ENCODE data around the gene MEI1.

MEI1 gene

GRCh38 chr22:41812805-41813545 lies 113.7 kb downstream of the MEI1 start:
- no peak for DNase-seq
- Histone ChIP-seq H3K4me3 (ENCODE audit: low read depth, low read length) (no peak overlapping the region), H3K9me3 (ENCODE audit: severe bottlenecking) (no peaks in the 10 kb centered on the region), H3K27ac (no peak overlapping the region), H3K36me3 (peaks cover 59% of the 10 kb centered on the region), H3K27me3 (ENCODE audit: insufficient read depth, low read depth, severe bottlenecking) (no peaks in the 10 kb centered on the region)
- TF ChIP-seq CTCF (IDR thresholded peaks at IDR 0.05; ENCODE audit: low read depth, low read length), result no peak

- peaks cover 59% of the 10 kb centered on the region for H3K36me3 ChIP-seq
- no peak for DNase-seq
- no peaks in the 10 kb centered on the region for H3K9me3 ChIP-seq (ENCODE audit: severe bottlenecking)
- TF ChIP-seq CTCF (IDR thresholded peaks at IDR 0.05; ENCODE audit: low read depth, low read length), result no peak
- H3K4me3 ChIP-seq (ENCODE audit: low read depth, low read length), result no peak overlapping the region
- H3K27ac ChIP-seq, result no peak overlapping the region
- H3K27me3 ChIP-seq (ENCODE audit: insufficient read depth, low read depth, severe bottlenecking), result no peaks in the 10 kb centered on the region
Observed at GRCh38 chr22:41813726-41814410, 114.6 kb downstream of the MEI1 start.

- Histone ChIP-seq H3K27ac (peak overlapping the region; percentile 55), H3K36me3 (peaks cover 49% of the 10 kb centered on the region), H3K4me3 (ENCODE audit: low read depth, low read length) (no peak overlapping the region), H3K9me3 (ENCODE audit: severe bottlenecking) (no peaks in the 10 kb centered on the region), H3K27me3 (ENCODE audit: insufficient read depth, low read depth, severe bottlenecking) (no peaks in the 10 kb centered on the region)
- TF ChIP-seq CTCF (IDR thresholded peaks at IDR 0.05; ENCODE audit: low read depth, low read length), result no peak
- no peak for DNase-seq
Observed at GRCh38 chr22:41815716-41816115, 116.4 kb downstream of the MEI1 start.

- DNase-seq, result peak; percentile 86
- Histone ChIP-seq H3K9me3 (ENCODE audit: severe bottlenecking) (no peaks in the 10 kb centered on the region), H3K27me3 (ENCODE audit: insufficient read depth, low read depth, severe bottlenecking) (no peaks in the 10 kb centered on the region), H3K36me3 (peaks cover 44% of the 10 kb centered on the region), H3K27ac (peak overlapping the region; percentile 55), H3K4me3 (ENCODE audit: low read depth, low read length) (no peak overlapping the region)
- TF ChIP-seq CTCF (IDR thresholded peaks at IDR 0.05; ENCODE audit: low read depth, low read length), result no peak
Observed at GRCh38 chr22:41816241-41816640, 116.9 kb downstream of the MEI1 start.

GRCh38 chr22:41816871-41817270 lies 117.6 kb downstream of the MEI1 start:
- no peak for TF ChIP-seq CTCF (IDR thresholded peaks at IDR 0.05; ENCODE audit: low read depth, low read length)
- H3K9me3 ChIP-seq (ENCODE audit: severe bottlenecking), result no peaks in the 10 kb centered on the region
- no peaks in the 10 kb centered on the region for H3K27me3 ChIP-seq (ENCODE audit: insufficient read depth, low read depth, severe bottlenecking)
- peak overlapping the region; percentile 11; the same call in 1 of the 2 replicates for H3K27ac ChIP-seq
- H3K4me3 ChIP-seq (ENCODE audit: low read depth, low read length), result no peak overlapping the region
- peaks cover 38% of the 10 kb centered on the region for H3K36me3 ChIP-seq
- DNase-seq, result no peak

Data from WERI-Rb-1 (cell line).